GM12864 (cell line): Measurements from ENCODE around the gene CDC25B.

Experiments used
- DNase-seq: peaks from one replicate; pipeline ENCODE4 v3.0.0-alpha.2; 2011; ENCODE audit warnings: low read depth
- H3K4me3 ChIP-seq: 2 replicates; pipeline ENCODE4 v1.5.1; 2011; ENCODE audit warnings: mild to moderate bottlenecking, low read depth, low read length, control low read depth
- TF ChIP-seq, protein P1 (sequence below): IDR thresholded peaks from 2 replicates; pipeline ENCODE4 v1.5.1; 2011; ENCODE audit warnings: low read depth, mild to moderate bottlenecking, moderate library complexity, low read length, control low read depth, inconsistent platforms; ENCODE audit errors: missing control alignments

Gene CDC25B

DNA sequence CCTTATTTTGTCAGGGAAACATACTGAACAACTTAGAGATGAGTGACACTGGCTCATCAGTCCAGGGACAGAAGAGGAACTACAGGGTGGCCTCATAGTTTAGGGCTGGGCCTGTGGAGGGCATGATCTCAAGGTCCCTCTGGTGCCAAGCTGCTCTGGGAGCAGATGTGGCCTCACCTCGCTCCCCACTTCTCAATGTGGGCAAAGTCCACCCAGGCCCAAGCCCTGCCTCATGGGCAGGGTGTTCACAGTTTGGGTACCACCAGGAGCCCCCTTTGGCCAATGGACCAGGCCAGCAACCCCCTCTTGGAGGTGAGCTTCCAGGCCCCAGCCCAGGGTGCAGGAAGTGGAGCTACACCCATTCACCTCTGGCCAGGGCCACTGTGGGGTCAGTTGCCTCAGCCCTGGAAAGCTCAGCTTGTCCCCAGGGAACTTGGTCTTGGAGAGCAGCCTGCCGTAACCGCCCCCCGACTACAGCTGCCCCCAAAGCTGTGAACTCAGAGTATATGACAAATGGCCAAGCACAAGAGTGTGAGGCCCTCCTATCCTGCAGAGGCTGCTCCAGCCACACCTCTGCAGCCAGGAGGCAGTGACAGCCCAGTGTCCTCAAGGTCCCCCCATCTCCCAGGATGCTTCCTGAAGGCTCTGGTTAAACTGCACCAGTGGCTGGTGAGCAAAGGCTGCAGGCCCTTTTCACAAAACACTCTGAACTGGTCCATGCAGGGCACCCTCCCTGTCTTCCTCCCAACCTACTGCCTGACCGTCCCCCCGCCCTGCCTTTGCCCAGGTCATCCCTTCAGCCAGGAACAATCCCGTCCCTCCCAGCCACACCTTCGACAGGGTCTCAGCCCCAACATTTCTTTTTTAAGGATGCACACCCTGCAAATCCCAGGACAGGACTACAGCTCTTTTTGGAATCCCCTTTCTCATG, 32.2 kb upstream of the CDC25B start:
- TF ChIP-seq, protein P1, sequence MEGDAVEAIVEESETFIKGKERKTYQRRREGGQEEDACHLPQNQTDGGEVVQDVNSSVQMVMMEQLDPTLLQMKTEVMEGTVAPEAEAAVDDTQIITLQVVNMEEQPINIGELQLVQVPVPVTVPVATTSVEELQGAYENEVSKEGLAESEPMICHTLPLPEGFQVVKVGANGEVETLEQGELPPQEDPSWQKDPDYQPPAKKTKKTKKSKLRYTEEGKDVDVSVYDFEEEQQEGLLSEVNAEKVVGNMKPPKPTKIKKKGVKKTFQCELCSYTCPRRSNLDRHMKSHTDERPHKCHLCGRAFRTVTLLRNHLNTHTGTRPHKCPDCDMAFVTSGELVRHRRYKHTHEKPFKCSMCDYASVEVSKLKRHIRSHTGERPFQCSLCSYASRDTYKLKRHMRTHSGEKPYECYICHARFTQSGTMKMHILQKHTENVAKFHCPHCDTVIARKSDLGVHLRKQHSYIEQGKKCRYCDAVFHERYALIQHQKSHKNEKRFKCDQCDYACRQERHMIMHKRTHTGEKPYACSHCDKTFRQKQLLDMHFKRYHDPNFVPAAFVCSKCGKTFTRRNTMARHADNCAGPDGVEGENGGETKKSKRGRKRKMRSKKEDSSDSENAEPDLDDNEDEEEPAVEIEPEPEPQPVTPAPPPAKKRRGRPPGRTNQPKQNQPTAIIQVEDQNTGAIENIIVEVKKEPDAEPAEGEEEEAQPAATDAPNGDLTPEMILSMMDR: no peak
- H3K4me3 ChIP-seq: no peak overlapping the region
- no peak for DNase-seq

DNA sequence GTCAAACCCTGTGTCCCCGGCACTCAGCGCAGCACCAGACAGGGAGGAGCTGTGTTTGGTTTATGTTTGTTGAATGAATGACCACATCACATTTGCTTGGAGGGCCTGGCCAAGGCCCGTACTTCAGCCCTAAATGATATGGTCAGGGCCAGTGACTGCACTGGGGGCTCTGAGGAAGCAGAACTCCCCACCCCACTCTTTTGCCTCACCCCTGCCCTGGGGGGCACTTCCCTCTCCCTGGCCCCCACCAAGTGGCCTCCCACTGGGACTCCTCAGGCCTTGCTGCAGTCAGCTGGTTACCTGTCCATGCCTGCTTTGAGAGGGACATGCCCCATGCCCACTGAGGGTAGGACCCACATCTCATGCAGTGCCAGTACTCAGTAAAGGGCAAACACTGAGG, 31.5 kb upstream of the CDC25B start:
- TF ChIP-seq, protein P1: no peak
- DNase-seq: no peak

DNA sequence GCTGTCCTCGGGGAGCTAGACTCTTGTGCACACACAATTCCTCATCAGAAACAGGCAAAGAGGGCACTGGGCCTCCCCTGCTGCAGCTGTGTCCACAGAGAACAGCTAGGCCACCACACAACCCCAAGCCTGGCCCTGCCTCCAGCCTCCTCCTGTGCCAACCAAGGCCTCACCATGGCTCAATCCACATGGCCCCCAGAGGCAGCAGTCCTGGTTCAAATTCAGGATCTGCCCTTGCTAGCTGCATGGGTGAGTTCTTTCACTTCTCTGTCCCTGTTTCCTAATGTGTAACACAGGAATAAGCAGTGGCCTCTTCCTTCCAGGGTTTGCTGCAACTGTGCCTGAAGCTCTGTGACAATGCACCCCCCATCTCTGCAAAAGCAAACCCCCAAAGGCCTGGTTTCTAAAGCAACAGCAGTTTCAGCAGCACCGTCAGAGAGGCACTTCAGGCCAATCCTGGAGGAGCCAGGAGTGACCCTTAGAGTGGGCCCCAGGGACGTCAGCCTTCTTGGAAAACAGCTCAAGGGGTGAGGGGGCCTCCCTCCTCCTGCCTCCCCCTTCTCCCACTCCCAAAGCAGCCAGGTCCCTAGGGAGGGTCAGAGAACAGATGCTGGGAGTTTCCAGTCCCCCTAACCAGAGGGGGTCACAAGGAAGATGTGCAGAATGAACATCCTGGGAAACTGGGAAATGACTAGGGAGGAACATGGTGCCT, 30.8 kb upstream of the CDC25B start:
- TF ChIP-seq, protein P1: no peak
- no peak for DNase-seq
- no peak overlapping the region for H3K4me3 ChIP-seq

More for the DNA sequence above, 31.5 kb upstream of the CDC25B start:
- no peak overlapping the region for H3K4me3 ChIP-seq

DNA sequence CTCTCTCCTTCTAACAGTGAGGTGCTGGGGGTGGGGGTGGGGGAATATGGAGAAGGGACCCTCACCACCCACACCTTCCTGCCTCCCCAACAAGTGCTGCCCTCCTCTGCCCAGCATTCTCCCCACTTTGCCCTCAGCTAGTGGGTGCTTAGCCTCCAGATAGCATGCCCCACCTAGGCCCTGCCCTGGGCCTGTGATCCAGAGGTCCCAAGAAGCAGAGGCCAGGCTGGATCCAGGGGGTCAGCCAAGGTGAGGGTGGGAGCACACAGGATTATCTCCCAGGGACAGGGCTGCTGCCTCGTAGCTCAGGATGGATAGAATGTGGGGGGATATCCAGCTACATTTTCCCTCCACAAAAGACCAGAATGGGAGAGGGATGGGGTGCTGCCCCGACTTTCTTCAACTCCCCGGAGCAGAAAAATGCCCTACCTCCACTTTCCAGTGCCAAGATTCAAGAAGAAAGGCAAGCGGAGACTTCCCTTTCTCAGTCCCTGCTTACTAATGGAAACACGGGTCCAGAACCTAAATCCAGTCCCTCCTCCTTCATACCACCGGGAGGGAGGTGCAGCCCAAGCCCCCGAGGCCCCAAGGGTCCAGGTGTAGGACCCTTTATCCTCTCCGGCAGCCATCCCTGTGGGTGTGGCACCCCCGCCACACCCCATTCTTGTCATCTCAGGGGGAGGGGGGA, 29.5 kb upstream of the CDC25B start:
- peak overlapping the region; percentile 77 for H3K4me3 ChIP-seq
- no peak for DNase-seq
- TF ChIP-seq, protein P1: no peak

DNA sequence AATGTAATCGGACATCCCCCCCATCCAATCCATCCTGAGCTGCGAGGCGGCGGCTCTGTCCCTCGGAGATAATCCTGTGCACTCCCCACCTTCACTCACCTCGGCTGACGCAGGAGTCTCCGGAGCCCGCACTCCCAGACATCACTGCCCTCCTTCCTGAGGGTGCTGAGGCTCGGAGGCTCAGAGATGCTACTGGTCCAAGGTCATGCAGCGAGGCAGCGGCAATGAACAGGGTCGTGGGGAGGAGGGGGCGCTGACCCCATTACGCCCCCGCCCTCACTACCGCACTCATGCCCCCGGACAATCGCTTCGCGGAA, 29.0 kb upstream of the CDC25B start:
- peak overlapping the region; percentile 77 for H3K4me3 ChIP-seq
- no peak for DNase-seq
- TF ChIP-seq, protein P1: no peak

DNA sequence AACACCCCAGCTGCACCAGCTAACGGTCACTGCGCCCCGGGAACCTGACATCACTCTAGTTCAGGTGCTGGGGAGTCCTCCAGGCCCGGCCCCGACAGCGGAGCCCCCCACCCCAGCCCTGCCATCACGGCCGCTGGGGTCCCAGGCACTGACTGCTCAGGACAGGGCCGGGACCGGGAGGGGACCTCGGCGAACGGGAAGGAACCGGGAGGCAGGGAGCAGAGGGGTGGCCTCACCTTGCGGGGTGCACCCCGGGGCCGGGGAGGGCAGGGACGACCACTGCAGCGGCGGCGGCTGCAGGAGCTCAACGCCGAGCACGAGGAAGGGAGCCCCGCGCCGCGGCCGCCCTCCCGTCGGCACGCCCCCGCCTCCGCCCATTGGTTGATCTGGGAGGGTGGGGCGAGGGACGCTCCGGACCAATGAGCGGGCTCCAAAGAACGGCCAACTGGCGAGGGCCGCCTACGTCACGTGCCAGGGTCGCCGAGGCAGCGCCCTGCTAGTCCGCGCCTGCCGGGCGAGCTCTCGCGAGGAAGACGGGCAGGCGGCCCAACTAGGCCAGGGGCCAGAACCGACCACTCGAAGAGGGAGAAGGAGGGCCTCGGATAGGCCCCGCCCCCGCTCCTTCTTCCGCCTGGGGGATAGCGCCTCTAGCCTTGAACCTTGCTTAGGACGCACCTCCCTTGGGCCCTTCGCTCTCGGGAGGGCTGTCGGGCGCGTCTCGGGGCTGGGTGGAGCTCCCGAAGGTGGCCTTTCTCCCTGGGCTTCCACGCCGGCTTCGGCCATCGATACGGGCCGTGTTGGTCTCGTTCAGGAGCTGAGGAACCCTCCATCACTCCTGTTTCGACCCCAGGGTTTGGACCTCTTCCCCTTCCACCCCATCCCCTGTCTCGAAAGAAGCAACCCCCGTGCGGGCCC, 28.4 kb upstream of the CDC25B start, which contains the start of gene ADISSP:
ADISSP (minus strand) TSS at position 327 of the 915 bp plus-strand sequence. CDS start 7,653 bp downstream, outside the sequence.
- TF ChIP-seq, protein P1: peak; percentile 17
- peak within 1 kb of the TSS; percentile 77 for H3K4me3 ChIP-seq
- peak; percentile 94 for DNase-seq
